Measurements from ENCODE around the gene NEDD4L.

DNA sequence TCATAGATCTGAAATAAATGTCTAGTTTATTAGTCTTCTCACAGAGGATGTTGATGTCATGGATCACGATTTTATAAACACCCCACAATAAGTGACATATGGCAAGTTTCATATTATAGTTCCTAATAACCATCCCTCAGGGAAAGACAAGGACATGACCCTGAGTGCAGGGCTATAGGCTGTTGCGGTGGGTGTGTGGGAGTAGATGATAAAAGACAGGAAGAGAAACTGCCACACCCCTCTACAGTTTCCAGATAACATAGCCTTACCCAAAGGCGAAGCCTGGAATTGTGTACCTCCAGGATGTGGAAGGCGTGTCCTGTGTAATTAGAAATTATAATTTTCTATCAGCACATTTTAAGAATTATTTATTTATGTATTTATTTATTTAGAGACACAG is 2.4 kb upstream of the NEDD4L start:
- TF ChIP-seq, protein P1, sequence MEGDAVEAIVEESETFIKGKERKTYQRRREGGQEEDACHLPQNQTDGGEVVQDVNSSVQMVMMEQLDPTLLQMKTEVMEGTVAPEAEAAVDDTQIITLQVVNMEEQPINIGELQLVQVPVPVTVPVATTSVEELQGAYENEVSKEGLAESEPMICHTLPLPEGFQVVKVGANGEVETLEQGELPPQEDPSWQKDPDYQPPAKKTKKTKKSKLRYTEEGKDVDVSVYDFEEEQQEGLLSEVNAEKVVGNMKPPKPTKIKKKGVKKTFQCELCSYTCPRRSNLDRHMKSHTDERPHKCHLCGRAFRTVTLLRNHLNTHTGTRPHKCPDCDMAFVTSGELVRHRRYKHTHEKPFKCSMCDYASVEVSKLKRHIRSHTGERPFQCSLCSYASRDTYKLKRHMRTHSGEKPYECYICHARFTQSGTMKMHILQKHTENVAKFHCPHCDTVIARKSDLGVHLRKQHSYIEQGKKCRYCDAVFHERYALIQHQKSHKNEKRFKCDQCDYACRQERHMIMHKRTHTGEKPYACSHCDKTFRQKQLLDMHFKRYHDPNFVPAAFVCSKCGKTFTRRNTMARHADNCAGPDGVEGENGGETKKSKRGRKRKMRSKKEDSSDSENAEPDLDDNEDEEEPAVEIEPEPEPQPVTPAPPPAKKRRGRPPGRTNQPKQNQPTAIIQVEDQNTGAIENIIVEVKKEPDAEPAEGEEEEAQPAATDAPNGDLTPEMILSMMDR (IDR thresholded peaks at IDR 0.05) = no peak
- TF ChIP-seq EP300 (IDR thresholded peaks at IDR 0.05) (no peak), POLR2A (IDR thresholded peaks at IDR 0.05; ENCODE audit: low read depth) (no peak)

All from esophagus muscularis mucosa (tissue), 4 donors.